HepG2 (cell line): Measurements from ENCODE around the gene PIK3IP1. TPM values are rescaled to one million over a fixed set of nuclear protein-coding genes. Genes with fewer than 3 reads are reported as not detected.

Experiments used
- ATAC-seq: fragments of 200-7000 bp; cut with Tn5 transposase; 3 replicates; pipeline ENCODE4 v1.9.1; 2020; ENCODE audit warnings: mild to moderate bottlenecking, moderate library complexity
- BruUV-seq: library from RNA; stranded (reverse); fragments of 400-500 nt; replicated peaks from 2 replicates; lab custom pipeline; 2021; lab: Mats Ljungman, UMichigan
- CTCF ChIA-PET: fragments of 300-600 bp; formaldehyde crosslinking; extraction: SDS; loops from one replicate; lab custom pipeline; 2021; ENCODE audit warnings: low total read pairs, inconsistent platforms, low intra/inter-chr PET ratio; lab: Yijun Ruan, JAX
- POLR2A ChIA-PET: fragments of 350-600 bp; sonication (Branson Sonifier 250); formaldehyde crosslinking; loops from one replicate; lab custom pipeline; 2020; ENCODE audit warnings: antibody characterized with exemption, inconsistent platforms; lab: Yijun Ruan, JAX
- DNase-seq: peaks from one replicate; pipeline ENCODE4 v3.0.0-alpha.2; 2015; ENCODE audit warnings: low spot score
- FAIRE-seq: peaks from 3 replicates; lab custom pipeline; 2011; peaks lifted over from hg19 to GRCh38; lab: Jason Lieb, UNC
- H2AFZ ChIP-seq: one replicate; pipeline ENCODE4 v1.6.1; 2011; ENCODE audit warnings: low read length, inconsistent platforms
- H3K27ac ChIP-seq: fragments of 300-600 bp; 3 replicates; pipeline ENCODE4 v1.8.0; 2011; ENCODE audit warnings: mixed run types, mild to moderate bottlenecking, mixed read lengths, low read length, inconsistent platforms; ENCODE audit not compliant: insufficient read depth; ENCODE audit errors: extremely low read length
- H3K27me3 ChIP-seq, 2 experiments: fragments of 200-600 bp in 1 of 2; 2 replicates in 1 of 2; 3 replicates in 1 of 2; pipeline versions ENCODE4 v1.6.0 to v1.8.0; 2011; ENCODE audit warnings: low read length in 2 of 2, mild to moderate bottlenecking in 2 of 2, moderate library complexity in 2 of 2, inconsistent platforms in 1 of 2; ENCODE audit not compliant: insufficient read depth in 2 of 2, control insufficient read depth in 1 of 2
- H3K36me3 ChIP-seq, 2 experiments: fragments of 200-600 bp in 1 of 2; replicated peaks in 1 of 2; 2 replicates in 1 of 2; 3 replicates in 1 of 2; pipeline versions ENCODE4 v1.5.1 to v1.8.0; 2011; ENCODE audit warnings: low read length in 2 of 2, inconsistent platforms in 1 of 2; ENCODE audit not compliant: insufficient read depth in 2 of 2, control insufficient read depth in 1 of 2
- H3K4me1 ChIP-seq: 2 replicates; pipeline ENCODE4 v1.5.1; 2012; ENCODE audit warnings: low read length, inconsistent platforms; ENCODE audit not compliant: insufficient read depth
- H3K4me2 ChIP-seq: 2 replicates; pipeline ENCODE4 v1.6.0; 2011; ENCODE audit warnings: low read depth, low read length, inconsistent platforms
- H3K4me3 ChIP-seq, 3 experiments: fragments of 200-600 bp in 1 of 3; sonication (generic), shearing (Covaris generic) in 1 of 3; replicated peaks in 1 of 3; 2 replicates each; pipeline ENCODE4 v1.5.1; 2011 to 2016; ENCODE audit warnings: low read length in 3 of 3, inconsistent platforms in 2 of 3, low read depth in 2 of 3, mild to moderate bottlenecking in 2 of 3, control low read depth in 1 of 3, mixed read lengths in 1 of 3; ENCODE audit not compliant: insufficient read depth in 1 of 3
- H3K79me2 ChIP-seq: one replicate; pipeline ENCODE4 v1.6.1; 2011; ENCODE audit warnings: low read length, inconsistent platforms; ENCODE audit not compliant: insufficient read depth
- H3K9ac ChIP-seq: 2 replicates; pipeline ENCODE4 v1.6.0; 2011; ENCODE audit warnings: mild to moderate bottlenecking, low read depth, low read length, inconsistent platforms; ENCODE audit not compliant: insufficient read depth
- H3K9me3 ChIP-seq: 2 replicates; pipeline ENCODE4 v1.5.1; 2012; ENCODE audit warnings: mild to moderate bottlenecking, low read length
- H4K20me1 ChIP-seq: 2 replicates; pipeline ENCODE4 v1.6.0; 2011; ENCODE audit warnings: inconsistent platforms, mild to moderate bottlenecking, low read length, moderate library complexity; ENCODE audit not compliant: insufficient read depth
- BORCS8-MEF2B ChIP-seq: sonication (generic); formaldehyde crosslinking; IDR thresholded peaks from 2 replicates; pipeline ENCODE4 v1.8.0; 2022; ENCODE audit warnings: mild to moderate bottlenecking, missing genetic modification reagents
- ETV5 ChIP-seq: IDR thresholded peaks from 2 replicates; pipeline ENCODE4 v1.6.1; 2018; ENCODE audit warnings: missing biosample characterization, missing genetic modification reagents, inconsistent platforms, borderline replicate concordance
- MATR3 ChIP-seq: sonication (generic); formaldehyde crosslinking; IDR thresholded peaks from 2 replicates; pipeline ENCODE4 v1.4.0; 2020; ENCODE audit warnings: missing genetic modification reagents
- PBX2 ChIP-seq: IDR thresholded peaks from 2 replicates; pipeline ENCODE4 v1.6.1; 2016; ENCODE audit warnings: control low read depth
- RELA ChIP-seq: sonication (generic); formaldehyde crosslinking; IDR thresholded peaks from 2 replicates; pipeline ENCODE4 v1.4.0; 2020; ENCODE audit warnings: missing genetic modification reagents
- ZHX2 ChIP-seq, 2 experiments: sonication (generic) in 1 of 2; formaldehyde crosslinking in 1 of 2; IDR thresholded peaks; 2 replicates each; pipeline versions ENCODE4 v1.6.1 to v1.9.0; 2014 to 2022; ENCODE audit warnings: antibody characterized with exemption in 1 of 2, borderline replicate concordance in 1 of 2, inconsistent platforms in 1 of 2, low read depth in 1 of 2, missing genetic modification reagents in 1 of 2
- ZNF234 ChIP-seq: sonication (generic); formaldehyde crosslinking; conservative IDR thresholded peaks from 2 replicates; pipeline ENCODE4 v1.5.1; 2020; ENCODE audit warnings: mild to moderate bottlenecking, missing genetic modification reagents
- ZNF251 ChIP-seq: sonication (generic); formaldehyde crosslinking; IDR thresholded peaks from 2 replicates; pipeline ENCODE4 v1.9.0; 2021; ENCODE audit warnings: mild to moderate bottlenecking, missing genetic modification reagents
- ZNF281 ChIP-seq: sonication (generic); formaldehyde crosslinking; IDR thresholded peaks from 2 replicates; pipeline ENCODE4 v1.4.0; 2020; ENCODE audit warnings: missing genetic modification reagents, borderline replicate concordance
- ZNF558 ChIP-seq: sonication (generic); formaldehyde crosslinking; IDR thresholded peaks from 2 replicates; pipeline ENCODE4 v1.9.0; 2022; ENCODE audit warnings: mild to moderate bottlenecking, missing genetic modification reagents, borderline replicate concordance
- ZNF580 ChIP-seq: IDR thresholded peaks from 2 replicates; pipeline ENCODE4 v1.6.1; 2016; ENCODE audit warnings: low read depth, borderline replicate concordance
- WGBS: methylation state at CpG from one replicate; pipeline ENCODE4 v1.1.6; 2017; ENCODE audit warnings: low lambda C conversion rate; 5-methylcytosine and 5-hydroxymethylcytosine counted together
- in situ Hi-C: cut with HindIII; loops from 2 replicates; pipeline ENCODE4 v1.10.0; 2017; ENCODE audit warnings: low pct_unique_long_range_greater_than_20kb; ENCODE audit not compliant: extremely low pct_ligation_motif_present
- intact Hi-C: fragments of 100-400 bp; cut with micrococcal nuclease; formaldehyde crosslinking; loops from one replicate; pipeline ENCODE4 v1.10.0; 2022; ENCODE audit not compliant: unreplicated experiment
- polyA plus RNA-seq, 8 experiments: library from polyadenylated mRNA; depleted of rRNA in 3 of 8; stranded (reverse) in 7 of 8; unstranded in 1 of 8; fragments of >200 nt; fragmentation: Illumina TruSeq in 4 of 8; extraction: Trizol in 4 of 8; gene quantifications; 2 replicates each; pipeline versions ENCODE4 v1.2.1 to v1.2.3, GENCODE V29; 2011 to 2016; ENCODE audit warnings: low read depth in 4 of 8, missing spikeins in 1 of 8, mixed read lengths in 1 of 8; ENCODE audit not compliant: insufficient read depth in 1 of 8
- total RNA-seq, 5 experiments: library from RNA; depleted of rRNA; stranded (reverse); fragments of >200 nt; fragmentation: Illumina TruSeq; extraction: Trizol; gene quantifications; 2 replicates each; pipeline ENCODE4 v1.2.3, GENCODE V29; 2016; ENCODE audit warnings: low read depth in 1 of 5

The PIK3IP1 gene
- total and polyA plus RNA-seq, 2 of the 13 experiments (the other 11 are each of a cell fraction or from before 2014, with no cell fraction given) = 1.3 to 2.5 TPM

GRCh38 chr22:31243339-31244045 lies 48.8 kb downstream of the PIK3IP1 start:
- peaks cover 53% of the 10 kb centered on the region for H3K79me2 ChIP-seq
- no TSS peak for BruUV-seq
- in situ Hi-C loops (no loop called here), intact Hi-C loops (no loop called here)
- peaks cover 57% of the 10 kb centered on the region for H3K4me1 ChIP-seq
- DNase-seq = no peak
- peaks cover 40% of the 10 kb centered on the region; the same call in 1 of the 2 replicates for H4K20me1 ChIP-seq
- peaks cover 9 to 70% of the 10 kb centered on the region in 2 experiments for H3K36me3 ChIP-seq
- H3K4me2 ChIP-seq = no peak overlapping the region
- TF ChIP-seq ZNF281 (CRISPR knock-in tag) (no peak), ZNF580 (CRISPR knock-in tag) (no peak), PBX2 (no peak), ZNF251 (CRISPR knock-in tag) (no peak), ZNF234 (CRISPR knock-in tag) (no peak), ZNF558 (CRISPR knock-in tag) (no peak), ETV5 (CRISPR knock-in tag) (no peak), ZHX2 (IDR thresholded peaks at IDR 0.05; ENCODE audit: low read depth) (no peak), ZHX2 (CRISPR knock-in tag; IDR thresholded peaks at IDR 0.05; ENCODE audit: borderline replicate concordance) (no peak), MATR3 (CRISPR knock-in tag) (no peak), RELA (CRISPR knock-in tag) (no peak), BORCS8-MEF2B (no peak)
- H3K9me3 ChIP-seq = no peaks in the 10 kb centered on the region
- no peak for FAIRE-seq
- H3K4me3 ChIP-seq = no peak overlapping the region
- WGBS = 98% methylated on average over 3 of the region's 5 CpGs
- POLR2A ChIA-PET = no interaction called here
- H3K9ac ChIP-seq = no peak overlapping the region
- no peak overlapping the region for H2AFZ ChIP-seq
- ATAC-seq = no peak
- CTCF ChIA-PET = no interaction called here
- no peaks in the 10 kb centered on the region for H3K27me3 ChIP-seq
- H3K27ac ChIP-seq = no peak overlapping the region
